Chondrocyte (in vitro differentiated cells): Measurements from ENCODE around the gene CPNE2. TPM values are rescaled to one million over a fixed set of nuclear protein-coding genes. Genes with fewer than 3 reads are reported as not detected.
A peak's percentile ranks its signal among the peaks of the same experiment; 100 is the strongest.

ENCODE experiments used
- DNase-seq: peaks from one replicate; pipeline ENCODE4 v3.0.0; 2021; ENCODE audit warnings: mixed read lengths, low spot score
- H3K27ac Mint-ChIP-seq: one replicate; pipeline ENCODE4 v1.8.0; 2021; ENCODE audit warnings: mild to moderate bottlenecking, moderate library complexity, mixed read lengths; ENCODE audit not compliant: unreplicated experiment
- H3K27me3 Mint-ChIP-seq: 2 replicates; pipeline ENCODE4 v1.8.0; 2021; ENCODE audit warnings: low read depth, mixed read lengths
- H3K36me3 Mint-ChIP-seq: 2 replicates; pipeline ENCODE4 v1.8.0; 2021; ENCODE audit warnings: low read depth, mixed read lengths
- H3K4me1 Mint-ChIP-seq: 2 replicates; pipeline ENCODE4 v1.8.0; 2021; ENCODE audit warnings: low read depth, mild to moderate bottlenecking, mixed read lengths
- H3K4me3 Mint-ChIP-seq: one replicate; pipeline ENCODE4 v1.8.0; 2021; ENCODE audit warnings: mild to moderate bottlenecking, moderate library complexity, mixed read lengths; ENCODE audit not compliant: unreplicated experiment
- H3K9me3 Mint-ChIP-seq: 2 replicates; pipeline ENCODE4 v1.8.0; 2021; ENCODE audit warnings: low read depth, mixed read lengths
- CTCF ChIP-seq: fragments of 200-600 bp; sonication (generic); IDR thresholded peaks from 2 replicates; pipeline ENCODE4 v1.5.0; 2021; ENCODE audit warnings: antibody characterized with exemption, mild to moderate bottlenecking, moderate library complexity
- total RNA-seq: library from RNA; stranded (reverse); gene quantifications from 3 replicates; pipeline ENCODE4 v1.2.1, GENCODE V29; 2021

CPNE2 gene
- total RNA-seq, 1 donor from 2014 or later: 21.8 TPM

GRCh38 chr16:57077714-57078113 lies 14.7 kb upstream of the CPNE2 start:
- DNase-seq: no peak
- Mint-ChIP-seq H3K9me3 (no peaks in the 10 kb centered on the region), H3K4me3 (no peak overlapping the region), H3K27ac (no peak overlapping the region), H3K4me1 (peaks cover 4% of the 10 kb centered on the region), H3K27me3 (peaks cover 3% of the 10 kb centered on the region), H3K36me3 (peaks cover 1% of the 10 kb centered on the region)
- TF ChIP-seq CTCF: no peak

GRCh38 chr16:57081744-57082143 lies 10.6 kb upstream of the CPNE2 start:
- DNase-seq: no peak
- Mint-ChIP-seq H3K4me1 (peaks cover 5% of the 10 kb centered on the region), H3K4me3 (no peak overlapping the region), H3K27me3 (peaks cover 3% of the 10 kb centered on the region), H3K9me3 (no peaks in the 10 kb centered on the region), H3K36me3 (peaks cover 1% of the 10 kb centered on the region), H3K27ac (no peak overlapping the region)
- TF ChIP-seq CTCF: no peak

GRCh38 chr16:57082664-57083063 lies 9.7 kb upstream of the CPNE2 start:
- Mint-ChIP-seq H3K36me3 (peaks cover 1% of the 10 kb centered on the region), H3K27ac (no peak overlapping the region), H3K4me1 (peaks cover 5% of the 10 kb centered on the region), H3K9me3 (no peaks in the 10 kb centered on the region), H3K4me3 (no peak overlapping the region), H3K27me3 (peaks cover 4% of the 10 kb centered on the region)
- DNase-seq: no peak
- no peak for TF ChIP-seq CTCF

- Mint-ChIP-seq H3K9me3 (no peaks in the 10 kb centered on the region), H3K4me3 (no peak overlapping the region), H3K36me3 (peaks cover 1% of the 10 kb centered on the region), H3K27ac (no peak overlapping the region), H3K27me3 (peaks cover 4% of the 10 kb centered on the region), H3K4me1 (peaks cover 5% of the 10 kb centered on the region)
- no peak for TF ChIP-seq CTCF
- DNase-seq: no peak
Observed at GRCh38 chr16:57083485-57084126, 8.8 kb upstream of the CPNE2 start.

GRCh38 chr16:57084257-57084770 lies 8.1 kb upstream of the CPNE2 start:
- H3K27me3 Mint-ChIP-seq: peaks cover 4% of the 10 kb centered on the region
- peaks cover 5% of the 10 kb centered on the region for H3K4me1 Mint-ChIP-seq
- no peak overlapping the region for H3K4me3 Mint-ChIP-seq
- peak; percentile 99 for TF ChIP-seq CTCF
- peaks cover 1% of the 10 kb centered on the region for H3K36me3 Mint-ChIP-seq
- H3K9me3 Mint-ChIP-seq: no peaks in the 10 kb centered on the region
- no peak overlapping the region for H3K27ac Mint-ChIP-seq
- no peak for DNase-seq
